Neural cell (in vitro differentiated cells): ENCODE measurements around the gene SACS. TPM values are rescaled to one million over a fixed set of nuclear protein-coding genes. Genes with fewer than 3 reads are reported as not detected.

ENCODE experiments used
- H2AFZ ChIP-seq: fragments of 200-600, 300-800 bp; sonication (generic), shearing (Covaris generic); 2 replicates; pipeline ENCODE4 v1.6.0; 2014; ENCODE audit warnings: low read depth, mild to moderate bottlenecking, antibody characterized with exemption, low read length, moderate library complexity
- H3F3A ChIP-seq: fragments of 200-600 bp; shearing (Covaris generic); 2 replicates; pipeline ENCODE4 v1.6.1; 2016; ENCODE audit warnings: mild to moderate bottlenecking, moderate library complexity, mixed read lengths, antibody characterized with exemption, low read length; ENCODE audit not compliant: insufficient read depth, poor library complexity, severe bottlenecking
- H3K27ac ChIP-seq: fragments of 200-600, 300-800 bp; sonication (generic), shearing (Covaris generic); 2 replicates; pipeline ENCODE4 v1.5.1; 2014; ENCODE audit warnings: mild to moderate bottlenecking, low read length, moderate library complexity
- H3K27me3 ChIP-seq: fragments of 300-800, 200-600 bp; sonication (generic), shearing (Covaris generic); 2 replicates; pipeline ENCODE4 v1.6.0; 2014; ENCODE audit warnings: mild to moderate bottlenecking, low read depth, low read length, moderate library complexity; ENCODE audit not compliant: insufficient read depth
- H3K36me3 ChIP-seq: fragments of 300-800, 200-600 bp; sonication (generic), shearing (Covaris generic); 2 replicates; pipeline ENCODE4 v1.5.1; 2014; ENCODE audit warnings: mild to moderate bottlenecking, antibody characterized with exemption, low read length, moderate library complexity; ENCODE audit not compliant: insufficient read depth
- H3K4me2 ChIP-seq: fragments of 300-800, 200-600 bp; sonication (generic), shearing (Covaris generic); 2 replicates; pipeline ENCODE4 v1.6.0; 2014; ENCODE audit warnings: mild to moderate bottlenecking, low read length
- H3K4me3 ChIP-seq: fragments of 300-800, 200-600 bp; sonication (generic), shearing (Covaris generic); 2 replicates; pipeline ENCODE4 v1.5.1; 2014; ENCODE audit warnings: mild to moderate bottlenecking, low read length, moderate library complexity
- H3K79me2 ChIP-seq: fragments of 200-600 bp; shearing (Covaris generic); replicated peaks from 2 replicates; pipeline ENCODE4 v1.6.0; 2014; ENCODE audit warnings: mild to moderate bottlenecking, low read length, moderate library complexity; ENCODE audit not compliant: insufficient read depth
- H3K9ac ChIP-seq: fragments of 300-800, 200-600 bp; sonication (generic), shearing (Covaris generic); 2 replicates; pipeline ENCODE4 v1.6.1; 2016; ENCODE audit warnings: mild to moderate bottlenecking, low read length, mixed read lengths
- H3K9me2 ChIP-seq: fragments of 200-600 bp; shearing (Covaris generic); 2 replicates; pipeline ENCODE4 v1.6.1; 2016; ENCODE audit warnings: mild to moderate bottlenecking, low read length, mixed read lengths; ENCODE audit not compliant: insufficient read depth
- H3K9me3 ChIP-seq: fragments of 200-600, 300-800 bp; sonication (generic), shearing (Covaris generic); 2 replicates; pipeline ENCODE4 v1.6.1; 2016; ENCODE audit warnings: mild to moderate bottlenecking, mixed run types, low read length, moderate library complexity, mixed read lengths
- H4K20me1 ChIP-seq: fragments of 200-600 bp; shearing (Covaris generic); 2 replicates; pipeline ENCODE4 v1.6.1; 2016; ENCODE audit warnings: mild to moderate bottlenecking, mixed run types; ENCODE audit not compliant: insufficient read depth
- CTCF ChIP-seq: fragments of 450-650 bp; IDR thresholded peaks from 2 replicates; pipeline ENCODE4 v1.5.1; 2014; ENCODE audit warnings: antibody characterized with exemption, mild to moderate bottlenecking, moderate library complexity; ENCODE audit not compliant: poor library complexity, severe bottlenecking
- EP300 ChIP-seq: fragments of 450-650 bp; conservative IDR thresholded peaks from 2 replicates; pipeline ENCODE4 v1.6.1; 2014; ENCODE audit warnings: antibody characterized with exemption, mild to moderate bottlenecking, moderate library complexity; ENCODE audit not compliant: poor library complexity, severe bottlenecking
- EZH2 ChIP-seq: fragments of 200-600, 300-800 bp; shearing (Covaris generic), sonication (generic); IDR thresholded peaks from 2 replicates; pipeline ENCODE4 v1.6.1; 2014; ENCODE audit warnings: antibody characterized with exemption, low read length, borderline replicate concordance, mild to moderate bottlenecking; ENCODE audit not compliant: insufficient read depth, poor library complexity, severe bottlenecking
- MXI1 ChIP-seq: fragments of 450-650 bp; conservative IDR thresholded peaks from 2 replicates; pipeline ENCODE4 v1.6.1; 2014; ENCODE audit warnings: antibody characterized with exemption, mild to moderate bottlenecking; ENCODE audit not compliant: poor library complexity, severe bottlenecking
- POLR2AphosphoS5 ChIP-seq: IDR thresholded peaks from 2 replicates; pipeline ENCODE4 v1.6.1; 2012
- RAD21 ChIP-seq: fragments of 450-650 bp; conservative IDR thresholded peaks from 2 replicates; pipeline ENCODE4 v1.6.1; 2014; ENCODE audit warnings: antibody characterized with exemption, mild to moderate bottlenecking, moderate library complexity
- REST ChIP-seq: IDR thresholded peaks from 2 replicates; pipeline ENCODE4 v1.6.1; 2012; ENCODE audit warnings: borderline replicate concordance
- SMC3 ChIP-seq: fragments of 450-650 bp; conservative IDR thresholded peaks from 2 replicates; pipeline ENCODE4 v1.6.1; 2014; ENCODE audit warnings: antibody characterized with exemption, mild to moderate bottlenecking, moderate library complexity; ENCODE audit not compliant: poor library complexity
- TAF1 ChIP-seq: IDR thresholded peaks from 2 replicates; pipeline ENCODE4 v1.6.1; 2012; ENCODE audit warnings: low read depth
- polyA minus RNA-seq: library from RNA; depleted of rRNA, polyadenylated mRNA; stranded (reverse); fragments of >200 nt; gene quantifications from 2 replicates; pipeline ENCODE4 v1.2.3, GENCODE V29; 2014
- polyA plus RNA-seq: library from polyadenylated mRNA; depleted of rRNA; stranded (reverse); fragments of >200 nt; gene quantifications from 2 replicates; pipeline ENCODE4 v1.2.3, GENCODE V29; 2014

SACS gene
- polyA plus RNA-seq (24.1 and 24.9 TPM in 2 replicates), polyA minus RNA-seq (188 and 189 TPM in 2 replicates)

GRCh38 chr13:23433171-23434153, at the start of gene SACS:
SACS (minus strand) TSS chr13:23433702; CDS start chr13:23411239, 22,463 bp downstream.
- H3K79me2 ChIP-seq = peaks cover 51% of the 10 kb centered on the region
- peak within 1 kb of the TSS; percentile 91 for H3K27ac ChIP-seq

More at GRCh38 chr13:23433171-23434153, at the start of gene SACS:
- no peaks in the 10 kb centered on the region for H3K9me2 ChIP-seq
- peak within 1 kb of the TSS; percentile 95 for H3K9ac ChIP-seq
- no peaks in the 10 kb centered on the region for H3K27me3 ChIP-seq
- TF ChIP-seq CTCF (no peak), TAF1 (peak; percentile 61), REST (peak; percentile 46), POLR2AphosphoS5 (peak; percentile 77), MXI1 (peak; percentile 56), SMC3 (peak; percentile 36), RAD21 (peak; percentile 15), EZH2 (no peak), EP300 (peak; percentile 43)
- no peaks in the 10 kb centered on the region for H3F3A ChIP-seq
- H3K4me3 ChIP-seq = peak within 1 kb of the TSS; percentile 92
- peak within 1 kb of the TSS; percentile 63 for H3K4me2 ChIP-seq
- H2AFZ ChIP-seq = peak within 1 kb of the TSS; percentile 97
- no peaks in the 10 kb centered on the region for H3K36me3 ChIP-seq
- no peaks in the 10 kb centered on the region for H3K9me3 ChIP-seq
- no peaks in the 10 kb centered on the region for H4K20me1 ChIP-seq
